ENCODE data around the gene FGF3. TPM values are rescaled to one million over a fixed set of nuclear protein-coding genes. Genes with fewer than 3 reads are reported as not detected.

FGF3 gene
- total RNA-seq, 2 experiments from 2014 or later, result not detected

DNA sequence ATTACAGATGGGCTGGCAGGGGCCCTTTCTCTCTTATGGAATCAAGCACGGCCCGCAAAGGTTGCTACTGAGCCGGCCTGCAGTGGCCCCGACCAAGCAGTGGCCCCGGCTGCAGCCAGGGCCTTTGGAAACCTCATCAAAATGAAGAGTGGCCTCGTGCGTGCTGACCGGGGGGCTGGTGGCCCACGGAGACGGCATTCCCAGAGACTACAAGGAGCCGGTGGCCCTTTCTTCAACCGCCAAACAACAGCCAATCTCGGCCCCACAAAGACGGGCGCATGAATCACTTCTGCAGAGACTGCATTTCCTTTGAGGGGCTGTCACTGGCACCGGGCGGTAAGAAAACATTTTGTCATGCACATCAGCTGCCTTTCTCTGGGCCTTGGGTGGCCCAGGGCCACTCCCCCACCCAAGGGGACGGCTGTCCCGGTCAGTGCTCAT is 43.1 kb upstream of the FGF3 start:
- no peak for DNase-seq
- ChIA-PET CTCF (interaction anchor here (1.2 kb wide), 1 partner anchor 8 kb away, joined by 3 read pairs; no protein-coding TSS in a partner anchor), POLR2A (no interaction called here)
- no peak for ATAC-seq
- H3K4me3 Mint-ChIP-seq, result no peak overlapping the region
- no peak overlapping the region for H3K27ac Mint-ChIP-seq
- no peaks in the 10 kb centered on the region for H3K9me3 Mint-ChIP-seq (ENCODE audit: low read depth)
- H3K36me3 Mint-ChIP-seq (ENCODE audit: low read depth), result no peaks in the 10 kb centered on the region
- no peaks in the 10 kb centered on the region for H3K4me1 Mint-ChIP-seq
- intact Hi-C loops (cut with DNase I, micrococcal nuclease), result no loop called here
- H3K27me3 Mint-ChIP-seq, result peaks cover 29% of the 10 kb centered on the region

DNA sequence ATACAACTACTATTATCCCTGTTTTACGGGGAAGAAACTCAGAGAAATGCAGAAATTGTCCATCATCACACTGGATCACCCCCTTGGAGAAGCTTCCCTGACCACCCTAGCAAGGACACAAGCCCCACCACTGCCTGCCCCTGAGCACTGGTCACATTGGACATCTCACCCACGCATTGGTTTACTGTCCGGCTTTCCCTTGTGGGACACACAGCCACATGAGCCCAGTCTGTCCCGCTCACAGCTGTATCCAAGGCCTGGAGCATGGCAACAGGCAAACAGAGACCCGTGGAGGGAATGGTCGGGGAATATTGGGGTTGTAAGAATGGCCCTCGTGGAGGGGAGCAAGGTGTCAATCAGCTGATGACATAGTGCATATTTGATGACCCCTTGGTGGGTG is 42.7 kb upstream of the FGF3 start:
- no peak for DNase-seq
- Mint-ChIP-seq H3K27ac (no peak overlapping the region), H3K4me3 (no peak overlapping the region), H3K36me3 (ENCODE audit: low read depth) (no peaks in the 10 kb centered on the region), H3K4me1 (no peaks in the 10 kb centered on the region), H3K9me3 (ENCODE audit: low read depth) (no peaks in the 10 kb centered on the region), H3K27me3 (peaks cover 27% of the 10 kb centered on the region)
- intact Hi-C loops (cut with DNase I, micrococcal nuclease), result no loop called here
- ATAC-seq, result no peak
- CTCF ChIA-PET, result interaction anchor here (1.2 kb wide), 1 partner anchor 8 kb away, joined by 3 read pairs; no protein-coding TSS in a partner anchor
- POLR2A ChIA-PET, result no interaction called here

DNA sequence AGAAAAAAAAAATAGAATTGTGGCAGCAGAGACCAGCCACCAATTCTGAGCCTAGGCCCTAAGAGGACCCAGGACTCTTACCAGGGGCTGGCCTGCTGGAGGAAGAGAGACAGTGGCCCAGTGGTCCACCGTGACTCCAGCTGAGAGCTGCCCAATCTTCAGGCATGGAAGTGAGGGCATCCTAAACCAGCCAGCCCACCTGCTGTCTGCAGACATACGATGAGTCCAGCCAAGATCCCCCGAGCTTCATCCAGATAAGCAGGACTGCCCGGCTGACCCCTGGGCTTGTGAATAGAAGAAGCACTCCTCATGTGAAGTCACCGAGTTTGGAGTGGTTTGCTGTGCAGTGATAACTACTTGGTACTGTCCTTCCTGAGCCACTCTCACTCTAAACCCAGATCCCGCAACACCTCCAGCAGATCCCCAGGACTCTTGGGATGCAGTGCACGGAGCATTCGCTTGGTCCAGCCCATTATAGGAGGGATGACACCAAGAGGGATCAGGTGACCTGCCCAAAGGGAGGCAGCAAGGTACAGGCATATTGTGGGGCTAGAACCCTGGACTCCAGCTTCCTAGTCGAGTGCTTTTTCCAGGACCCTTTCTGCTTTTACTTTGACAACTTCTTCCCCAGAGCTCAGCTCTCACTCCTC is 41.7 kb upstream of the FGF3 start:
- H3K27me3 Mint-ChIP-seq, result peaks cover 28% of the 10 kb centered on the region
- CTCF ChIA-PET, result interaction anchor here (0.6 kb wide), 1 partner anchor 152 kb away, joined by 3 read pairs; no protein-coding TSS in a partner anchor
- POLR2A ChIA-PET, result no interaction called here
- no peaks in the 10 kb centered on the region for H3K36me3 Mint-ChIP-seq (ENCODE audit: low read depth)
- H3K9me3 Mint-ChIP-seq (ENCODE audit: low read depth), result no peaks in the 10 kb centered on the region
- no peak overlapping the region for H3K27ac Mint-ChIP-seq
- no peak overlapping the region for H3K4me3 Mint-ChIP-seq
- no peak for ATAC-seq
- no peak for DNase-seq
- no peaks in the 10 kb centered on the region for H3K4me1 Mint-ChIP-seq
- intact Hi-C loops (cut with DNase I, micrococcal nuclease), result no loop called here

DNA sequence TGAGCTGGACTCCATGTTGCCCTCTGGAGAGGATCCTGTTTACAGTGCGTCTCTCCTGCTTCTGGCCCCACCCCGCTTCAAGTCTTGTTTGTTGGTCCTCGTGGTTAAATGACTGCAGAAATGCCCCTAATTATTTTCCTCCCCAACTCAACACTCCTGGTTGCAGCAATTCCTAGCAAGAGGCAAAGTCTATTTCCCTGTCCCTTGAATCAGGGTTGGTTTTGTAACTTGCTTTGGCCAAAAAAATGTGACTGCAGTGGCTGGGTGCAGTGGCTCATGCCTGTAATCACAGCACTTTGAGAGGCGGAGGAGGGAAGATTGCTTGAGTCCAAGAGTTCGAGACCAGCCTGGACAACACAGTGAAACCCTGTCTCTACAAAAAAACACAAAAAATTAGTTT is 41.0 kb upstream of the FGF3 start:
- no peak overlapping the region for H3K27ac Mint-ChIP-seq
- no peak overlapping the region for H3K4me3 Mint-ChIP-seq
- ATAC-seq, result no peak

DNA sequence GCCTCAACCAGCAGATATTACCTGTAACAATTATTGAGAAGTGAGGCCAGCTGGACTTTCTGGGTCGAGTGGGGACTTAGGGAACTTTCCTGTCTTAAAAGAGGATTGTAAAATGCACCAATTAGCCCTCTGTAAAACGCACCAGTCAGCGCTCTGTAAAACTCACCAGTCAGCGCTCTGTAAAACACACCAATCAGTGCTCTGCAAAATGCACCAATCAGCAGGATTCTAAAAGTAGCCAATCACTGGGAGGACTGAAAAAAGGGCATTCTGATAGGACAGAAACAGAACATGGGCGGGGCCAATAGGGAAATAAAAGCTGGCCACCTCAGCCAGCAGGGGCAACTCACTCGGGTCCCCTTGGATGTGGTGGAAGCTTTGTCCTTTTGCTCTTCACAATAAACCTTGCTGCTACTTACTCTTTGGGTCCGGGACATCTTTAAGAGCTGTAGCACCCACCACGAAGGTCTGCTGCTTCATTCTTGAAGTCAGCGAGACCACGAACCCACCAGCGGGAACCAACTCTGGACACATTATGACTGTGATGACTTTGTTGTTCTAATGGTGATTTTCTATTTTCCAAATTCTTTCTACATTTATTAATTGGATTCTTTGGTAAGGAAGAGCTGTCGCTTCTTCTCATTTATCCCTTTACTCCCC is 40.2 kb upstream of the FGF3 start:
- no peak for ATAC-seq
- ChIA-PET CTCF (no interaction called here), POLR2A (no interaction called here)
- Mint-ChIP-seq H3K27me3 (peaks cover 26% of the 10 kb centered on the region), H3K4me3 (no peak overlapping the region), H3K9me3 (ENCODE audit: low read depth) (no peaks in the 10 kb centered on the region), H3K36me3 (ENCODE audit: low read depth) (no peaks in the 10 kb centered on the region), H3K27ac (no peak overlapping the region), H3K4me1 (no peaks in the 10 kb centered on the region)
- DNase-seq, result no peak
- intact Hi-C loops (cut with DNase I, micrococcal nuclease), result no loop called here

More for the DNA sequence above, 41.0 kb upstream of the FGF3 start:
- Mint-ChIP-seq H3K36me3 (ENCODE audit: low read depth) (no peaks in the 10 kb centered on the region), H3K27me3 (peaks cover 29% of the 10 kb centered on the region), H3K9me3 (ENCODE audit: low read depth) (no peaks in the 10 kb centered on the region), H3K4me1 (no peaks in the 10 kb centered on the region)
- CTCF ChIA-PET, result interaction anchor here (0.6 kb wide), 1 partner anchor 151 kb away, joined by 3 read pairs; no protein-coding TSS in a partner anchor
- no peak for DNase-seq
- intact Hi-C loops (cut with DNase I, micrococcal nuclease), result no loop called here
- POLR2A ChIA-PET, result no interaction called here

DNA sequence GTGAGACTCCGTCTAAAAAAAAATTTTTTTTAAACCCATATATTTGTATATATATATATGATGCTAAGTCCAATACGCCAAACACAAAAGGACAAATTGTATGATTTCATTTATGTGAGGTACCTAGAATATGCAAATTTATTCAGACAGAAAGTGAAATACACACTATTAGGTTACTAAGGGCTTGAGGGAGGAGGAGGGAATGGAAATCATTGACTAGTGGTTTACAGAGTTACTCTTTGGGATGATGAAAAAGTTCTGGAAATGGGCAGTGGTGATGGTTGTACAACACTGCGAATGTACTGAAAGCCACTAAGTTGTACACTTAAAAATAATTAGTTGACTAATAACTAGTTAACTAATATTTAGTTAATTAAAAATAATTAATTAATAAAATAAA is 36.2 kb upstream of the FGF3 start:
- CTCF ChIA-PET, result no interaction called here
- ATAC-seq, result no peak
- intact Hi-C loops (cut with DNase I, micrococcal nuclease), result no loop called here
- Mint-ChIP-seq H3K4me3 (no peak overlapping the region), H3K27ac (no peak overlapping the region), H3K9me3 (ENCODE audit: low read depth) (no peaks in the 10 kb centered on the region), H3K36me3 (ENCODE audit: low read depth) (no peaks in the 10 kb centered on the region), H3K27me3 (peaks cover 35% of the 10 kb centered on the region), H3K4me1 (no peaks in the 10 kb centered on the region)
- DNase-seq, result no peak
- POLR2A ChIA-PET, result no interaction called here

DNA sequence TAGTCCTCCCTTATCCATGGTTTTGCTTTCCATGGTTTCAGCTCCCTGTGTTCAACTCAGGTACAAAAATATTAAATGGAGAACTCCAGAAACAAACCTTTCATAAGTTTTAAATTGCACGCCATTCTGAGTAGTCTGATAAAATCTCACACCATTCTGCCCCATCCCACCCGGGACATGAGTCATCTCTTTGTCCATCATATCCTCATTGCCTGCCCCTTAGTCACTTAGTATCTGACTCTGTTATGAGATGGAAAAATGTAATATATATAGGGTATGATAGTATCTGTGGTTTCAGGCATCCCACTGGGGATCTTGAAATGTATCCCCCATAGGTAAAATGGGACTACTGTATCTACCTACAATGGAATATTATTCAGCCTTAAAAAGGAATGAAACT is 35.5 kb upstream of the FGF3 start:
- intact Hi-C loops (cut with DNase I, micrococcal nuclease), result no loop called here
- CTCF ChIA-PET, result interaction anchor here (1.7 kb wide), 1 partner anchor 7 kb away, joined by 3 read pairs; no protein-coding TSS in a partner anchor

DNA sequence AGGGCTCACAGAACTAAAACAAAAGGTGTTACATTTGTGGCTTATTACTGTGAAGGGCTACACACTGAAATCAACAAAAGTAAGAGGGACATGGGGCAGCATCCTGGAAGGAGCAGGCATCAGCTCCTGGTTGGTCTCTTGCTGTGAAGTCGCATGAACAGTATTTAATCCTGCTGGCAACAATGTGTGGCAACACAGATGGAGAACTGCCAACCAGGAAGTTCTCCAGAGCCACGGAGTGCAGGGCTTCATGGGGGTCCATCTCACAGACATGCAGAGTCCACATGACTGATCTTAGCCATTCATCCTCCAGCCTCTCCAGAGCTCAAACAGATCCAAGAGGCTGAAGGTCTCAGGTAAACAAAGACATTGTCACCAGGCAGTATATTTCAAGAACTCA is 32.8 kb upstream of the FGF3 start:
- ATAC-seq (no peak), DNase-seq (no peak)
- intact Hi-C loops (cut with DNase I, micrococcal nuclease), result no loop called here
- ChIA-PET CTCF (no interaction called here), POLR2A (no interaction called here)
- Mint-ChIP-seq H3K9me3 (ENCODE audit: low read depth) (no peaks in the 10 kb centered on the region), H3K4me1 (no peaks in the 10 kb centered on the region), H3K36me3 (ENCODE audit: low read depth) (no peaks in the 10 kb centered on the region), H3K27me3 (peaks cover 19% of the 10 kb centered on the region), H3K4me3 (no peak overlapping the region), H3K27ac (no peak overlapping the region)

More for the DNA sequence above, 35.5 kb upstream of the FGF3 start:
- Mint-ChIP-seq H3K27me3 (peaks cover 29% of the 10 kb centered on the region), H3K27ac (no peak overlapping the region), H3K9me3 (ENCODE audit: low read depth) (no peaks in the 10 kb centered on the region), H3K4me1 (no peaks in the 10 kb centered on the region), H3K4me3 (no peak overlapping the region), H3K36me3 (ENCODE audit: low read depth) (no peaks in the 10 kb centered on the region)
- POLR2A ChIA-PET, result no interaction called here
- ATAC-seq (no peak), DNase-seq (no peak)

DNA sequence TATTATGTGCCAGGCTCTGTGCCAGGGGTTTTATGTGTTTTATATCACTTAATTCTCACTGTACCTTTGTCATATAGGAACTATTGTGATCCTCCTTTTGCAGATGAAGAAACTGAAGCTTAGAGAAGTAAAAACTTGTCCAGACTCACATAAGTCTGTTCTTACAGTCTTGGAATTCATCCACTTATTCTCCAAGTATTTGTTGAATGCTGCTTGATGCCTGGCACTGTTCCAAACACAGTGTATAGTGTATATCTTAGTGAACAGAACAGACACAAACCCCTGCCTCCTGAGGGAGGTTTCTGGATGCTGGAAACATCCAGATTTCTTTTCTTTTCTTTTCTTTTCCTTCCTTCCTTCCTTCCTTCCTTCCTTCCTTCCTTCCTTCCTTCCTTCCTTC is 29.0 kb upstream of the FGF3 start:
- Mint-ChIP-seq H3K4me1 (no peaks in the 10 kb centered on the region), H3K27ac (no peak overlapping the region), H3K27me3 (peaks cover 12% of the 10 kb centered on the region), H3K36me3 (ENCODE audit: low read depth) (no peaks in the 10 kb centered on the region), H3K9me3 (ENCODE audit: low read depth) (no peaks in the 10 kb centered on the region), H3K4me3 (no peak overlapping the region)
- intact Hi-C loops (cut with DNase I, micrococcal nuclease), result no loop called here
- DNase-seq (no peak), ATAC-seq (no peak)
- CTCF ChIA-PET, result interaction anchor here (0.8 kb wide), 1 partner anchor 85 kb away, joined by 3 read pairs; no protein-coding TSS in a partner anchor
- POLR2A ChIA-PET, result no interaction called here

DNA sequence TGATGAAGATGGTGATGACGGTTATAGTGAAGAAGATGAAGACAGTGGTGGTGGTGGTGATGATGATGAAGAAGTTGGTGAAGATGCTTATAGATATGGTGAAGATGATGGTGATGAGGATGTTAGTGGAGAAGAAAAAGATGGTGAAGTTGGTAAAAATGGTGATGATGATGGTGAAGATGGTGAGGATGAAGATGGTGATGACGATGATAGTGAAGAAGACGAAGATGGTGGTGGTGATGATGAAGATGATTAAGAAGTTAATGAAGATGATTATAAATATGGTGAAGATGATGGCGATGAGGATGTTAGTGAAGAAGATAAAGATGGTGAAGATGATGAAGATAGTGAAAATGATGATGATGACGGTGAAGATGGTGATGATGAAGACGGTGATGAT is 25.2 kb upstream of the FGF3 start:
- H3K4me1 Mint-ChIP-seq, result no peaks in the 10 kb centered on the region
- no peak overlapping the region for H3K27ac Mint-ChIP-seq
- CTCF ChIA-PET, result no interaction called here
- POLR2A ChIA-PET, result no interaction called here
- DNase-seq, result no peak
- ATAC-seq, result no peak
- H3K27me3 Mint-ChIP-seq, result peaks cover 11% of the 10 kb centered on the region
- H3K4me3 Mint-ChIP-seq, result no peak overlapping the region
- no peaks in the 10 kb centered on the region for H3K9me3 Mint-ChIP-seq (ENCODE audit: low read depth)
- no peaks in the 10 kb centered on the region for H3K36me3 Mint-ChIP-seq (ENCODE audit: low read depth)
- intact Hi-C loops (cut with DNase I, micrococcal nuclease), result loop anchor here in 1 of 2 experiments (5.0 kb wide), 1 partner anchor 157 kb away; no protein-coding TSS in a partner anchor

DNA sequence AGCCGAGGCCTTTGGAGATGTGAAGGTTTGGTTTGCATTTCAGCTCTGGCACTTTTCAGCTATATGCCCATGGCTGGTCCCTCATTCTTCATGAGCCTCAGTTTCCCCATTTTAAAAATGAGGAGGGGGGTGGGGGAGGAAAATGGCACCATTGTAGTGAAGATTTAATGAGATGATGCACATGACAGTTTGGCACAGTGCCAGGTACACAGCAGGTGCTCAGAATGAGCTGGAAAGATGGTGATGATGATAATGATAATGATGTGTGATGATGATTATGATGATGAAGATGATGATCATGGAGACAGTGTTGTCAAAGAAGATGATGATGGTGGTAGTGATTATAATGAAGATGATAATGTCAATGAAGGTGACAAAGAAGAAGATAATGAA is 24.3 kb upstream of the FGF3 start:
- Mint-ChIP-seq H3K27ac (no peak overlapping the region), H3K27me3 (peaks cover 9% of the 10 kb centered on the region), H3K36me3 (ENCODE audit: low read depth) (no peaks in the 10 kb centered on the region), H3K4me3 (no peak overlapping the region), H3K4me1 (no peaks in the 10 kb centered on the region), H3K9me3 (ENCODE audit: low read depth) (no peaks in the 10 kb centered on the region)
- intact Hi-C loops (cut with DNase I, micrococcal nuclease), result loop anchor here in 1 of 2 experiments (5.0 kb wide), 1 partner anchor 156 kb away; no protein-coding TSS in a partner anchor
- ATAC-seq, result no peak
- POLR2A ChIA-PET, result no interaction called here
- CTCF ChIA-PET, result no interaction called here
- DNase-seq, result no peak

Measured in activated CD4-positive, alpha-beta T cell treated with anti-CD3 and anti-CD28 coated beads for 36 hours (primary cell).